H9 (cell line): Measurements from ENCODE around the gene TMPRSS12. TPM values are rescaled to one million over a fixed set of nuclear protein-coding genes. Genes with fewer than 3 reads are reported as not detected.

Experiments
- DNase-seq: peaks from one replicate; pipeline ENCODE4 v3.0.0-alpha.2; 2017
- H2AFZ ChIP-seq: one replicate; pipeline ENCODE4 v1.6.1; 2013; ENCODE audit warnings: mild to moderate bottlenecking, low read length, control low read depth, moderate library complexity
- H2AK5ac ChIP-seq: 2 replicates; pipeline ENCODE4 v1.6.1; 2013; ENCODE audit warnings: low read length, control low read depth, mixed read lengths; ENCODE audit not compliant: insufficient read length
- H2BK120ac ChIP-seq: one replicate; pipeline ENCODE4 v1.6.1; 2013; ENCODE audit warnings: low read depth, mild to moderate bottlenecking, low read length, control low read depth, inconsistent platforms; ENCODE audit not compliant: poor library complexity, severe bottlenecking
- H2BK12ac ChIP-seq: 2 replicates; pipeline ENCODE4 v1.6.1; 2013; ENCODE audit warnings: low read length, control low read depth, mixed read lengths, low read depth; ENCODE audit not compliant: insufficient read length
- H2BK15ac ChIP-seq: 2 replicates; pipeline ENCODE4 v1.6.1; 2013; ENCODE audit warnings: low read depth, low read length, control low read depth
- H2BK20ac ChIP-seq: one replicate; pipeline ENCODE4 v1.6.1; 2013; ENCODE audit warnings: low read depth, mild to moderate bottlenecking, low read length, control low read depth, inconsistent platforms; ENCODE audit not compliant: poor library complexity, severe bottlenecking
- H2BK5ac ChIP-seq: 2 replicates; pipeline ENCODE4 v1.6.1; 2013; ENCODE audit warnings: low read length, control low read depth, mixed read lengths; ENCODE audit not compliant: insufficient read length
- H3K14ac ChIP-seq: 2 replicates; pipeline ENCODE4 v1.6.1; 2013; ENCODE audit warnings: low read length, control low read depth; ENCODE audit not compliant: insufficient read depth
- H3K18ac ChIP-seq: 2 replicates; pipeline ENCODE4 v1.6.1; 2013; ENCODE audit warnings: low read depth, mild to moderate bottlenecking, mixed read lengths, low read length, control low read depth; ENCODE audit not compliant: insufficient read length
- H3K23ac ChIP-seq: 2 replicates; pipeline ENCODE4 v1.6.1; 2013; ENCODE audit warnings: low read length, control low read depth, mixed read lengths, low read depth; ENCODE audit not compliant: insufficient read length
- H3K23me2 ChIP-seq: 2 replicates; pipeline ENCODE4 v1.6.1; 2013; ENCODE audit warnings: low read depth, mild to moderate bottlenecking, mixed read lengths, low read length, control low read depth; ENCODE audit not compliant: insufficient read length, poor library complexity, severe bottlenecking
- H3K27ac ChIP-seq: 2 replicates; pipeline ENCODE4 v1.5.1; 2013; ENCODE audit warnings: low read length, control low read depth, mixed read lengths, low read depth; ENCODE audit not compliant: insufficient read length
- H3K27me3 ChIP-seq: 2 replicates; pipeline ENCODE4 v1.6.1; 2013; ENCODE audit warnings: low read length, control low read depth, inconsistent platforms; ENCODE audit not compliant: insufficient read depth
- H3K4ac ChIP-seq: 2 replicates; pipeline ENCODE4 v1.6.1; 2013; ENCODE audit warnings: low read depth, mild to moderate bottlenecking, control low read depth, inconsistent platforms, low read length, moderate library complexity
- H3K4me1 ChIP-seq: 2 replicates; pipeline ENCODE4 v1.6.1; 2013; ENCODE audit warnings: low read length, control low read depth, inconsistent platforms; ENCODE audit not compliant: insufficient read depth
- H3K4me2 ChIP-seq: 2 replicates; pipeline ENCODE4 v1.6.1; 2013; ENCODE audit warnings: low read length, control low read depth, mixed read lengths; ENCODE audit not compliant: insufficient read length, insufficient read depth
- H3K56ac ChIP-seq: 2 replicates; pipeline ENCODE4 v1.6.1; 2013; ENCODE audit warnings: low read depth, mild to moderate bottlenecking, mixed read lengths, low read length, control low read depth; ENCODE audit not compliant: insufficient read length
- H3K79me1 ChIP-seq: 2 replicates; pipeline ENCODE4 v1.6.1; 2013; ENCODE audit warnings: low read depth, mild to moderate bottlenecking, moderate library complexity, low read length, control low read depth, inconsistent platforms; ENCODE audit not compliant: insufficient read depth, poor library complexity, severe bottlenecking
- H3K79me2 ChIP-seq: 2 replicates; pipeline ENCODE4 v1.6.1; 2013; ENCODE audit warnings: low read length, control low read depth, inconsistent platforms; ENCODE audit not compliant: insufficient read depth
- H3K9ac ChIP-seq: 2 replicates; pipeline ENCODE4 v1.6.1; 2013; ENCODE audit warnings: low read length, control low read depth, mixed read lengths; ENCODE audit not compliant: insufficient read length; ENCODE audit errors: extremely low read depth
- H3K9me3 ChIP-seq: one replicate; pipeline ENCODE4 v1.6.1; 2013; ENCODE audit warnings: low read depth, low read length, inconsistent platforms; ENCODE audit not compliant: control insufficient read depth
- H3T11ph ChIP-seq: one replicate; pipeline ENCODE4 v1.6.1; 2013; ENCODE audit warnings: mild to moderate bottlenecking, low read length, control low read depth, inconsistent platforms
- H4K20me1 ChIP-seq: one replicate; pipeline ENCODE4 v1.6.1; 2013; ENCODE audit not compliant: control insufficient read depth, insufficient read length, insufficient read depth
- H4K5ac ChIP-seq: 2 replicates; pipeline ENCODE4 v1.6.1; 2013; ENCODE audit warnings: low read depth, mild to moderate bottlenecking, mixed read lengths, low read length, control low read depth; ENCODE audit not compliant: insufficient read length
- H4K8ac ChIP-seq: replicated peaks from 2 replicates; pipeline ENCODE4 v1.6.1; 2013; ENCODE audit warnings: low read length, control low read depth, mixed read lengths, low read depth; ENCODE audit not compliant: insufficient read length
- H4K91ac ChIP-seq: 2 replicates; pipeline ENCODE4 v1.6.1; 2013; ENCODE audit warnings: low read depth, mild to moderate bottlenecking, moderate library complexity, mixed read lengths, low read length, control low read depth; ENCODE audit not compliant: insufficient read length
- H3K27ac Mint-ChIP-seq, 3 experiments: 2 replicates in 2 of 3; 3 replicates in 1 of 3; pipeline ENCODE4 v1.8.0; 2020 to 2021; ENCODE audit warnings: mixed read lengths in 3 of 3, mild to moderate bottlenecking in 1 of 3, moderate library complexity in 1 of 3
- H3K27me3 Mint-ChIP-seq: 2 replicates; pipeline ENCODE4 v1.8.0; 2021; ENCODE audit warnings: low read depth, mild to moderate bottlenecking, moderate library complexity, mixed read lengths
- H3K36me3 Mint-ChIP-seq, 3 experiments: 2 replicates in 2 of 3; 3 replicates in 1 of 3; pipeline ENCODE4 v1.8.0; 2020 to 2021; ENCODE audit warnings: low read depth in 3 of 3, mixed read lengths in 3 of 3; ENCODE audit not compliant: insufficient read depth in 1 of 3
- H3K4me1 Mint-ChIP-seq, 2 experiments: 2 replicates each; pipeline ENCODE4 v1.8.0; 2020; ENCODE audit warnings: mixed read lengths in 2 of 2
- H3K4me3 Mint-ChIP-seq, 2 experiments: 2 replicates in 1 of 2; 3 replicates in 1 of 2; pipeline ENCODE4 v1.8.0; 2020 to 2021; ENCODE audit warnings: mild to moderate bottlenecking in 2 of 2, mixed read lengths in 2 of 2, moderate library complexity in 1 of 2
- H3K9me3 Mint-ChIP-seq, 2 experiments: 2 replicates in 1 of 2; 3 replicates in 1 of 2; pipeline ENCODE4 v1.8.0; 2020; ENCODE audit warnings: mild to moderate bottlenecking in 2 of 2, mixed read lengths in 2 of 2, moderate library complexity in 1 of 2
- CTCF ChIP-seq: fragments of 200-600 bp; sonication (generic); conservative IDR thresholded peaks from 3 replicates; pipeline ENCODE4 v1.8.0; 2021; ENCODE audit warnings: antibody characterized with exemption, mild to moderate bottlenecking
- WGBS: extraction: QIAGEN DNeasy Blood & Tissue Kit; methylation state at CpG from one replicate; pipeline ENCODE4 v1.1.7; 2013; ENCODE audit warnings: missing lambda C conversion rate, low lambda C conversion rate, mixed read lengths; ENCODE audit not compliant: insufficient read length; ENCODE audit errors: extremely low coverage; 5-methylcytosine and 5-hydroxymethylcytosine counted together
- total RNA-seq: library from RNA; stranded (reverse); gene quantifications from 2 replicates; pipeline ENCODE4 v1.2.1, GENCODE V29; 2021

TMPRSS12 gene
- total RNA-seq, 1 experiment from 2014 or later = not detected

GRCh38 chr12:50924131-50924438, 81.4 kb downstream of the TMPRSS12 start:
- no peak overlapping the region for H2BK120ac ChIP-seq
- H3K9me3 ChIP-seq = no peaks in the 10 kb centered on the region
- no peak overlapping the region for H3T11ph ChIP-seq
- TF ChIP-seq CTCF = no peak
- H3K27me3 ChIP-seq = no peaks in the 10 kb centered on the region
- H2BK20ac ChIP-seq = no peak overlapping the region
- no peak overlapping the region for H2AK5ac ChIP-seq
- no peak overlapping the region for H4K8ac ChIP-seq
- H2BK12ac ChIP-seq = no peak overlapping the region
- no peak overlapping the region for H3K14ac ChIP-seq
- H3K23ac ChIP-seq = no peak overlapping the region
- H2BK5ac ChIP-seq = no peak overlapping the region
- H3K9me3 Mint-ChIP-seq = no peaks in the 10 kb centered on the region
- H4K20me1 ChIP-seq = no peaks in the 10 kb centered on the region
- peak overlapping the region; percentile 85 for H3K4me2 ChIP-seq
- peaks cover 45 to 68% of the 10 kb centered on the region in 2 experiments for H3K4me1 Mint-ChIP-seq
- no peak overlapping the region for H3K4ac ChIP-seq
- H3K4me1 ChIP-seq = no peaks in the 10 kb centered on the region; the same call in 1 of the 2 replicates
- H3K18ac ChIP-seq = no peak overlapping the region
- H3K27ac Mint-ChIP-seq = peak overlapping the region; percentile 71 to 98 (median 86)
- peak overlapping the region; percentile 70 for H3K27ac ChIP-seq
- no peaks in the 10 kb centered on the region; the same call in 1 of the 2 replicates for H3K79me2 ChIP-seq
- no peaks in the 10 kb centered on the region for H3K79me1 ChIP-seq
- H3K36me3 Mint-ChIP-seq = peaks cover 0 to 3% (median 0%) of the 10 kb centered on the region in 3 experiments; a peak in 1 of 7 replicates
- peaks cover 6% of the 10 kb centered on the region for H3K23me2 ChIP-seq
- no peak overlapping the region for H4K91ac ChIP-seq
- H4K5ac ChIP-seq = no peak overlapping the region
- no peaks in the 10 kb centered on the region for H3K27me3 Mint-ChIP-seq
- WGBS = no CpG with 5 or more reads among the region's 4 CpGs
- no peak overlapping the region for H2AFZ ChIP-seq
- peak overlapping the region; percentile 48 to 69 for H3K4me3 Mint-ChIP-seq
- H2BK15ac ChIP-seq = no peak overlapping the region
- H3K56ac ChIP-seq = no peak overlapping the region
- DNase-seq = peak; percentile 37
- no peak overlapping the region for H3K9ac ChIP-seq
